ENCODE results near the gene DSTN.

Gene DSTN

DNA sequence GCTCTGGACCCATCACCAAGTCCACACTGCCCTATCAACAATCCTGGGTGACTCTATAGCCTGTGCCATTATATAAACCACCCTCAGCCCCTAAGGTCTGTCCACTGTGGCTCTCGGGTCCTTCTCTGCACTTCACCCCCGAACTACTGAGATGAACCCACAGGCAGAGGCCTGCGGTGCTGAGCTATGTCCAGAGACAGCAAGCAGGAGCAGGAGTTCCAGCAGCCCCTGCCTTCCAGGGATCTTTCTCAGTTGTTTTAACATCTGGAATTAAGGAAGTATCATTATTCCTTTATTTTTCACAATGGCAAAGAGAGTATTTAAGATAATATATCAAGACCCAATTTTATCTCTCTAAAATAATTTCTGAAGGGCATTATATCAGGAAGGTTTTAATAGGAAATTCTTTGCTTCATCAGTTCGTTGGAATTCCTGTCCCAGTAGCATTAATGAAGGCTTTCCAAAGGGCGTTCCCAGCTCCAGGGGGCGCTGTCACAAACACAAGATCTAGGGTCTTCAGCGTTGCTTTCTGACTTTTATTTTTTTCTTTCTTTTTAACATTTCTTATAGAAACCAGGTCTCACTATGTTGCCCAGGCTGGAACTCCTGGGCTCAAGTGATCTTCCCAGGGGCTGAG, 84.9 kb downstream of the DSTN start:
- no peak overlapping the region for H3K4me2 ChIP-seq (ENCODE audit: low read depth, low read length, poor library complexity, severe bottlenecking)
- H3K4me1 ChIP-seq (ENCODE audit: insufficient read depth, low read length, poor library complexity, severe bottlenecking) = peaks cover 7% of the 10 kb centered on the region
- no peak overlapping the region for H2AFZ ChIP-seq (ENCODE audit: low read length)
- H3K36me3 ChIP-seq (ENCODE audit: insufficient read depth, low read length) = peaks cover 30% of the 10 kb centered on the region; the same call in 1 of the 2 replicates
- H3K4me3 ChIP-seq (ENCODE audit: low read length, poor library complexity, severe bottlenecking) = no peak overlapping the region
- no peak for TF ChIP-seq EZH2phosphoT487 (IDR thresholded peaks at IDR 0.05; ENCODE audit: borderline replicate concordance)
- peak; percentile 83 for TF ChIP-seq CTCF (conservative IDR thresholded peaks at IDR 0.05; ENCODE audit: low read length)
- H3K9ac ChIP-seq (ENCODE audit: low read depth, low read length, poor library complexity, severe bottlenecking) = no peak overlapping the region
- peaks cover 11% of the 10 kb centered on the region; the same call in 1 of the 2 replicates for H3K79me2 ChIP-seq (ENCODE audit: insufficient read depth, low read length)
- H3F3A ChIP-seq (ENCODE audit: low read depth) = no peaks in the 10 kb centered on the region
- no peaks in the 10 kb centered on the region for H3K9me3 ChIP-seq (ENCODE audit: insufficient read depth, low read depth, low read length)
- no peaks in the 10 kb centered on the region for H4K20me1 ChIP-seq (ENCODE audit: insufficient read depth, low read length, poor library complexity, severe bottlenecking)
- H3K9me2 ChIP-seq (replicated peaks; ENCODE audit: low read depth, low read length) = no peaks in the 10 kb centered on the region
- no peaks in the 10 kb centered on the region for H3K27me3 ChIP-seq (ENCODE audit: insufficient read depth, low read length, poor library complexity, severe bottlenecking)

DNA sequence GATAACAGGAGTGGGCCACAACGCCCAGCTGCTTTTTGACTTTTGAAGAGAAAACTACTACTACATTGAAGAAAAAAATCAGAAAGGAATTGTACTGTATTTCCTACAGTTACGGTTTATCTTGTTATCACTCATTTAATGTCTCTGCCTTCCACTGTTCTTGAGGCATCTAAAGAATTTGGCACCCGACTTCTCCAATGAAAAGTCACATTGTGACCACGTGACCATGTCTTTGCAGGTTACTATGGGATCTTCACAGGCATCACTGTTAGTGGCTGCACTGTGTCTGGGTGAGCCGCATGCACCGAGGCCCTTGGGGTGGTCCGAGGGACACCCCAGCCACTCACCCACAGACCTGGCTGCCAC, 85.4 kb downstream of the DSTN start:
- H3K4me2 ChIP-seq (ENCODE audit: low read depth, low read length, poor library complexity, severe bottlenecking) = no peak overlapping the region
- no peaks in the 10 kb centered on the region for H3F3A ChIP-seq (ENCODE audit: low read depth)
- no peaks in the 10 kb centered on the region for H4K20me1 ChIP-seq (ENCODE audit: insufficient read depth, low read length, poor library complexity, severe bottlenecking)
- no peaks in the 10 kb centered on the region for H3K27me3 ChIP-seq (ENCODE audit: insufficient read depth, low read length, poor library complexity, severe bottlenecking)
- no peaks in the 10 kb centered on the region for H3K9me2 ChIP-seq (replicated peaks; ENCODE audit: low read depth, low read length)
- H3K4me3 ChIP-seq (ENCODE audit: low read length, poor library complexity, severe bottlenecking) = no peak overlapping the region
- TF ChIP-seq CTCF (conservative IDR thresholded peaks at IDR 0.05; ENCODE audit: low read length) = no peak
- TF ChIP-seq EZH2phosphoT487 (IDR thresholded peaks at IDR 0.05; ENCODE audit: borderline replicate concordance) = no peak
- H2AFZ ChIP-seq (ENCODE audit: low read length) = no peak overlapping the region
- H3K36me3 ChIP-seq (ENCODE audit: insufficient read depth, low read length) = peaks cover 35% of the 10 kb centered on the region; the same call in 1 of the 2 replicates
- peaks cover 10% of the 10 kb centered on the region for H3K79me2 ChIP-seq (ENCODE audit: insufficient read depth, low read length)
- H3K9me3 ChIP-seq (ENCODE audit: insufficient read depth, low read depth, low read length) = no peaks in the 10 kb centered on the region
- peaks cover 5% of the 10 kb centered on the region for H3K4me1 ChIP-seq (ENCODE audit: insufficient read depth, low read length, poor library complexity, severe bottlenecking)
- no peak overlapping the region for H3K9ac ChIP-seq (ENCODE audit: low read depth, low read length, poor library complexity, severe bottlenecking)

- H3K79me2 ChIP-seq (ENCODE audit: insufficient read depth, low read length) = peaks cover 13% of the 10 kb centered on the region
Observed at GRCh38 chr20:17655865-17656479, 86.1 kb downstream of the DSTN start.

More at GRCh38 chr20:17655865-17656479, 86.1 kb downstream of the DSTN start:
- Histone ChIP-seq H3F3A (ENCODE audit: low read depth) (no peaks in the 10 kb centered on the region), H2AFZ (ENCODE audit: low read length) (no peak overlapping the region), H3K27me3 (ENCODE audit: insufficient read depth, low read length, poor library complexity, severe bottlenecking) (no peaks in the 10 kb centered on the region), H3K9ac (ENCODE audit: low read depth, low read length, poor library complexity, severe bottlenecking) (no peak overlapping the region), H3K4me1 (ENCODE audit: insufficient read depth, low read length, poor library complexity, severe bottlenecking) (peaks cover under 1% of the 10 kb centered on the region), H3K9me3 (ENCODE audit: insufficient read depth, low read depth, low read length) (no peaks in the 10 kb centered on the region), H3K4me3 (ENCODE audit: low read length, poor library complexity, severe bottlenecking) (no peak overlapping the region), H3K4me2 (ENCODE audit: low read depth, low read length, poor library complexity, severe bottlenecking) (no peak overlapping the region), H4K20me1 (ENCODE audit: insufficient read depth, low read length, poor library complexity, severe bottlenecking) (no peaks in the 10 kb centered on the region), H3K36me3 (ENCODE audit: insufficient read depth, low read length) (peaks cover 35% of the 10 kb centered on the region; the same call in 1 of the 2 replicates), H3K9me2 (replicated peaks; ENCODE audit: low read depth, low read length) (no peaks in the 10 kb centered on the region)
- TF ChIP-seq CTCF (conservative IDR thresholded peaks at IDR 0.05; ENCODE audit: low read length) (no peak), EZH2phosphoT487 (IDR thresholded peaks at IDR 0.05; ENCODE audit: borderline replicate concordance) (no peak)

Data from Loucy (cell line).